Subcutaneous abdominal adipose tissue (tissue), 5 donors: ENCODE data around the gene WSCD1.
A peak's percentile ranks its signal among the peaks of the same experiment; 100 is the strongest.

Source experiments
- H3K27ac ChIP-seq: one replicate; pipeline ENCODE4 v1.7.0; 2013; ENCODE audit warnings: low read depth, mild to moderate bottlenecking, inconsistent platforms, low read length, moderate library complexity
- H3K27me3 ChIP-seq, 5 donors: one replicate each; pipeline ENCODE4 v1.7.0; 2013; ENCODE audit warnings: low read length in 5 of 5, inconsistent platforms in 1 of 5; ENCODE audit not compliant: control insufficient read depth in 5 of 5, insufficient read depth in 4 of 5
- H3K36me3 ChIP-seq, 5 donors: one replicate each; pipeline ENCODE4 v1.7.0; 2013; ENCODE audit warnings: low read length in 5 of 5; ENCODE audit not compliant: control insufficient read depth in 5 of 5, insufficient read depth in 5 of 5
- H3K4me1 ChIP-seq, 5 donors: one replicate each; pipeline ENCODE4 v1.7.0; 2013; ENCODE audit warnings: low read length in 5 of 5, mild to moderate bottlenecking in 3 of 5, moderate library complexity in 1 of 5; ENCODE audit not compliant: control insufficient read depth in 5 of 5, insufficient read depth in 5 of 5
- H3K4me3 ChIP-seq, 5 donors: one replicate each; pipeline ENCODE4 v1.7.0; 2013; ENCODE audit warnings: low read length in 5 of 5, low read depth in 1 of 5
- H3K9ac ChIP-seq, 5 donors: one replicate each; pipeline ENCODE4 v1.7.0; 2013; ENCODE audit warnings: low read length in 5 of 5, mild to moderate bottlenecking in 4 of 5, moderate library complexity in 3 of 5
- H3K9me3 ChIP-seq, 5 donors: one replicate each; pipeline ENCODE4 v1.7.0; 2013; ENCODE audit warnings: low read length in 5 of 5; ENCODE audit not compliant: control insufficient read depth in 5 of 5
- donor health status: healthy.
- donor health status: healthy.
- donor health status: healthy.
- donor health status: healthy.
- donor health status: healthy.

Gene WSCD1

DNA sequence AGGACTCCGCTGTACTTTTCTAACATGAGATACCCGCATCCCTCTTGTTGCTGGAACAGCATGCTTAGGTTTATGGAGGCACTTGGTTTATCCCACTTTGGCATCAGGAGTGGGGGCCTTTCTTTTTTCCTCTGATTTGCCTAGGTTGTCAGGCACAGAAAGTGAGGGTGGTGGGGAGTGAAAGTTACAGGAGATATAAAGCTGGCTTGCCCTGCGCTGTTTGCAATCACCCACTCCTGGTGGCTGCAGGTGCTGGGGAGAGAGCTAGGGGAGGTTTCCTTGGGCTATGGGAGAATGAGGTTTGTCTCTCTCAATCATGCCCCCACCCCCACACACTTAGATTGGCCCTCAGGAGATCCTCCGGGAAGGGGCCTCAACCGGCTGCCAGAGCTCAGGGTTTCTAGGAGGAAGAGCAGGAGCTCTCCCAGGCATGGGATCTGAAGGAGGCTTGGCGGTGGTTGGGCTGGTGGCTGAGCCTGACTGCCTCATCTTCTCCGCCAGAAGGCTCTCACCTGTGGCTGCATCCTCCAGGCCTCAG is 1.4 kb downstream of the WSCD1 start:
- Histone ChIP-seq H3K4me3 (peak overlapping the region; percentile 59 to 75 (median 71)), H3K27me3 (peaks cover 9 to 39% (median 22%) of the 10 kb centered on the region in 5 donors), H3K9ac (peak overlapping the region in 1 of 5 donors; percentile 43), H3K9me3 (no peaks in the 10 kb centered on the region), H3K27ac (no peak overlapping the region), H3K4me1 (peaks cover 5 to 20% (median 15%) of the 10 kb centered on the region in 5 donors), H3K36me3 (no peaks in the 10 kb centered on the region)

DNA sequence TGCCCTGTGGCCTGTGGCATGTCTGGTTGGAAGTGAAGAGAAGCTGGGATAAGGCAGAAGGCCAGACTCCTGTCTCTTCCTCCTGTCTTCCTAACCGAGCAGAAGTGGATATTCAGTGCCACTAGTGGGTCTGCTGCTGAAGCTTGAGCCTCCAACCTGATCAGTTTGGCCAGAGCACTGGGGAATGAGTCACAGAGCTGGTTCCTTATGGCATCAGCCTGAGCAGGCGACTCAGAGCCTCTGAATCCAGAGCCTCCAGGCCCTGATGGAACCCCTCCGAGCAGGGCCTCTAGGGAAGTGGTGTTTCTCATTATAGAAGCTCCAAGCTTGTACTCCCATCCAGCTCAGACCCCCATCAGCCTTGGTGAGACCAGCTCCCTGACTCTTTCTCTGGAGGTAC is 2.0 kb downstream of the WSCD1 start:
- H3K27ac ChIP-seq: no peak overlapping the region
- no peaks in the 10 kb centered on the region for H3K36me3 ChIP-seq
- H3K9me3 ChIP-seq: no peaks in the 10 kb centered on the region
- peak overlapping the region in 1 of 5 donors; percentile 71 for H3K4me3 ChIP-seq
- H3K4me1 ChIP-seq: peaks cover 5 to 20% (median 15%) of the 10 kb centered on the region in 5 donors
- H3K9ac ChIP-seq: no peak overlapping the region
- H3K27me3 ChIP-seq: peaks cover 9 to 34% (median 22%) of the 10 kb centered on the region in 5 donors

DNA sequence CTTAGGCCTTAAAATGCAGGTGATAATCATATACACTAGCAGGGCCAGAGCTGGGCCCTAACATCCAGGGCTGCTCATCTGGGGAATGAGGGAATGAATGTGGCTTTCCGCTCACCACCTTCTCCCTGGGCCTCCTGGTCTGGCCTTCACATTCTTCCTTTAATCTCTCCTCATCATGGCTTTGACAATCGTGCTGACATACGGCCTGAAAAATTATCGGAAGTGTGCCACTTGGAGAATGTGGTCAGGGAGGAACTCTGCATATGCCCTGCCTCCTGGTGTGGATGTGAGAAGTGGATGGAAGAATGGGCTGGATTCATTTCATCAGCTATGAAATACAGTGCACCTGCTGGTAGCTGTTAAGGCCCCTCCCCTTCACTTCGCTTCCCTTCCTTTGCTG is 2.4 kb downstream of the WSCD1 start:
- no peak overlapping the region for H3K4me3 ChIP-seq
- H3K27ac ChIP-seq: no peak overlapping the region
- no peaks in the 10 kb centered on the region for H3K36me3 ChIP-seq
- H3K27me3 ChIP-seq: peaks cover 9 to 34% (median 22%) of the 10 kb centered on the region in 5 donors
- H3K9ac ChIP-seq: no peak overlapping the region
- no peaks in the 10 kb centered on the region for H3K9me3 ChIP-seq
- peaks cover 5 to 20% (median 15%) of the 10 kb centered on the region in 5 donors for H3K4me1 ChIP-seq

DNA sequence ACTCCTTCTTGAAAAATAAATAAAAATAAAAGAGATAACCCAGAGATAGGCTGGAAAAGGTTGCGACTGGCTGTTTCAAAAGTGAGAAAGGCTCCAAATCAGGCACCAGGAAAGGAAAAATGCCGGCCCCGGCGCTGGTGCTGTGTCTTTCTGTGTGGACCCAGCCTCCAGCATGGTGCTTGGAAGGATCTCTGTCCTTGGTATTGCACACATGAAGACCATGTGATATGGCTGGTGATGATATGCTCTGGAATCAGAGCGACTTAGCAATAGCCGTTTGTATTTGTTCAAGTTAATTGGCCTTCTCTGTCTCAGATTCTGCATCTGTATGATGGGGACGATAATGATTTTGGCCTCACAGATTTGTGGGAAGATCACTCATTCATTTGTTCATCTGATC is 3.4 kb downstream of the WSCD1 start:
- Histone ChIP-seq H3K9ac (no peak overlapping the region), H3K9me3 (no peaks in the 10 kb centered on the region), H3K4me1 (peaks cover 5 to 20% (median 15%) of the 10 kb centered on the region in 5 donors), H3K4me3 (no peak overlapping the region), H3K27me3 (peaks cover 5 to 32% (median 22%) of the 10 kb centered on the region in 5 donors), H3K36me3 (no peaks in the 10 kb centered on the region), H3K27ac (no peak overlapping the region)

DNA sequence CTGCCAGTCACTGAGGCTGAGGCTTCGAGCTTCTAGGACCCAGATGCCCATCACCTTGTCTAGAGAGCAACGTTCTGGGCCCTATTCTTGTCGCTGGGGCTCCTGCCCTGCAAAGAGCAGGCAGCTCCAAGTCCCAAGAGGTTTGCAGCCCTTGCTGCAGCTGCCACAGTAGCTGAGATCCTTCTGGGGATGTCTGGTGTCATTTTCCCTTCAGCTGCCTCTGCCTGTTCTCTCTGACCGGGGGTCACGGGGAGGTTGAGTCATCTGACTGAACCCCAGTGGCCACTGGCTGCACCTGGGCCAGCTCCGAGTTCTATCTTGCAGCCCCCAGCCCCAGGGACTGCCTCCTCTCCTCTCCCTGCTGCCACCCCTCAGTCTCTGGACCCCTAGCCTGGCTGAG is 4.9 kb downstream of the WSCD1 start:
- H3K9me3 ChIP-seq: no peaks in the 10 kb centered on the region
- no peaks in the 10 kb centered on the region for H3K36me3 ChIP-seq
- no peak overlapping the region for H3K9ac ChIP-seq
- no peak overlapping the region for H3K4me3 ChIP-seq
- H3K4me1 ChIP-seq: peaks cover 3 to 9% (median 8%) of the 10 kb centered on the region in 5 donors
- no peak overlapping the region for H3K27ac ChIP-seq
- H3K27me3 ChIP-seq: peaks cover 5 to 25% (median 19%) of the 10 kb centered on the region in 5 donors

DNA sequence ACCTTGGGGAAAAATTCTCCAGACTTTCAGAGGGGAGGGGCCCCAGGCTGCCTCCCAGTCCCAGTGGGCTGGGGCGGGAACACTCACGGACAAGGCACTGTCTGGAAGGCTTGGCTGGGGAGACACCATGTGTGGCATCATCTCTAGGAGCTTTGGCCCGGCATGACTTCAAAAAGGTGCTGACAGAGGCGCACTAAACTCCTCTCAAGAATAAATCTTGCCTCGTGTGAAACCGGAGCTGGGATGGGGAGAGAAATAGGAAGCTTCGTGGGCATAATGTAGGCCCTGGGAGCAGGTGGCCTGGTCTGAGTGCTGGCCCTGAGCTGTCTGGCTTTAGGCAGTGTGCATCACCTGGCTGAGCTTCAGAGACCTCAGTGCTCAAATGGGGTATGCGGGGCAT is 5.7 kb downstream of the WSCD1 start:
- Histone ChIP-seq H3K27me3 (peaks cover 5 to 25% (median 19%) of the 10 kb centered on the region in 5 donors), H3K9ac (no peak overlapping the region), H3K36me3 (peaks cover 0 to 5% (median 0%) of the 10 kb centered on the region in 5 donors), H3K4me1 (peaks cover 3 to 9% (median 7%) of the 10 kb centered on the region in 5 donors), H3K9me3 (no peaks in the 10 kb centered on the region), H3K27ac (no peak overlapping the region), H3K4me3 (no peak overlapping the region)

DNA sequence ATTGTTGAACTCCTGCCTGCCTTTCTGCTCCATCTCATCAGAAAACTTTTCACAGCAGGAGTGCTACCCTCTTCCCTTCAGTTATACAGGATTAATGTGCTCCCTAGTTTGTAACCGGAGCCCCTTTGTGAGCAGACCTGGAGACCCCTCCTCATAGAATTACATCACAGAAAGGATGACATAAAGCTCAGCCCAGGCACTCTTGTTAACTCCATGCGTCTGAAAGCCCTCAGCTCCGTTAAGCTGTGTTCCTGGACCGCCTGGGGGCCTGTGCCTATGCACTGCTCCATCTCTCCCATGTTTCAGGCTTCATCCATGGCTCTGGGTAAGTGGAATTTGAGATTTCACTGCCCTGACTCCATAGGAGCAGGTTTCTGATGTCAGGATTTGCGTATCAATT is 7.6 kb downstream of the WSCD1 start:
- peaks cover 0 to 9% (median 0%) of the 10 kb centered on the region in 5 donors for H3K36me3 ChIP-seq
- H3K4me1 ChIP-seq: no peaks in the 10 kb centered on the region
- H3K27me3 ChIP-seq: peaks cover 3 to 16% (median 7%) of the 10 kb centered on the region in 5 donors
- H3K9ac ChIP-seq: no peak overlapping the region
- no peak overlapping the region for H3K4me3 ChIP-seq
- H3K27ac ChIP-seq: no peak overlapping the region
- no peaks in the 10 kb centered on the region for H3K9me3 ChIP-seq

DNA sequence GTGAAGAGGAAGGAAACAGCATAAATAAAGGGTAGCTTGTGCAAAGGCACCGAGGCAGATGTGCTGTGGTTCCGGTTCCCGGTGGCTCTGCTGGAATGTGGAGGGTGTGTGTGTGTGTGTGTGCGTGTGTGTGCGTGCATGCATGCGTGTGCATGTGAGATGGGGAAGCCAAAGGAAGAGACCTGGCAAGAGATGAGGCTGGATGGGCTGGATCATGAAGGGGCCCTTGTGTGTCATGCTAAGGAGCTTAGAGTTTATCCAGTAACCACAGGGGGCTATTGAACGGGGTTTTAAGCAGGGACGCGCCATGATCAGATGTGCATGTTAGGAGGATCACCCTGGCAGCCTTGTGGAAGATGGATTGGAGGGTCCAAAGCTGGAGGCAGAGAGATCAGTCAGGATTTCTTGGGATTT is 8.3 kb downstream of the WSCD1 start:
- no peaks in the 10 kb centered on the region for H3K9me3 ChIP-seq
- H3K4me1 ChIP-seq: no peaks in the 10 kb centered on the region
- peaks cover 0 to 9% (median 0%) of the 10 kb centered on the region in 5 donors for H3K36me3 ChIP-seq
- H3K27ac ChIP-seq: no peak overlapping the region
- H3K9ac ChIP-seq: no peak overlapping the region
- H3K27me3 ChIP-seq: peaks cover 3 to 16% (median 6%) of the 10 kb centered on the region in 5 donors
- no peak overlapping the region for H3K4me3 ChIP-seq

DNA sequence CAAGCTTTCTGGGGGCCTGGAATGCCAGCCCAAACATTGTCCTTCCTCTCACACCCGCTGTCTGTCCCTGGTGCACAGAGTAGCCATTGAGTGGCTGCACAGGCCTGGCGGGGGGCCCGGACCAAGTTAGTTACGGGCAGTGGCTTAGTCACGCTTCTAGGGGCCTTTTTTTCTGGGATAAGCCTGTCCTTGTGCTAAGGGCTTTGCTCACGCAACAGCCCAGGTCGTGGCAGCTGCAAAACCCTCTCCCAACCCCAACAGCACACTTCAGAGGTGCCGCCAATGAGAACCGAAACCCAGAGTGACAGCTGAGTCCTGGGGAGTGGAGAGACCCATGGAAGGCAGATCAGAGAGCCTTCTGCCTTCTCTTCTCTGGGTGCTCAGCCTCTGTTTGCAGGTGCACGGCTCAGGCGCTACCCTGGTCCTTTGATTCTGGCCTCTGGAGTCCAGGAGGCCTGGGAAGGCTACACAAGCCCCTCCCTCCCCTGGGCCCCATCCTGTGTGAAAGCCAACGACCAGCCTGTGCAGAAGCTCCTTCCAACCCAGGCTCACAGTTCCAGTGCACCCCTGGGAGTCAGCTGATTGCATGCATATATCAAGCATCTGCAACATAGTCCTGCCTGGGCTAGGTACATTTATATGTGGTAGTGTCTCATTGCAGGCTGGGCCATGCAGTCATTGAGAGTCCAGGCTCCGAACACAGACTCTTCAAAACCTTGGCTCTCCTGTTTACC is 9.1 kb downstream of the WSCD1 start:
- Histone ChIP-seq H3K9ac (no peak overlapping the region), H3K4me3 (no peak overlapping the region), H3K36me3 (peaks cover 0 to 9% (median 0%) of the 10 kb centered on the region in 5 donors), H3K27me3 (peaks cover 2 to 15% (median 6%) of the 10 kb centered on the region in 5 donors), H3K4me1 (no peaks in the 10 kb centered on the region), H3K27ac (no peak overlapping the region), H3K9me3 (no peaks in the 10 kb centered on the region)

DNA sequence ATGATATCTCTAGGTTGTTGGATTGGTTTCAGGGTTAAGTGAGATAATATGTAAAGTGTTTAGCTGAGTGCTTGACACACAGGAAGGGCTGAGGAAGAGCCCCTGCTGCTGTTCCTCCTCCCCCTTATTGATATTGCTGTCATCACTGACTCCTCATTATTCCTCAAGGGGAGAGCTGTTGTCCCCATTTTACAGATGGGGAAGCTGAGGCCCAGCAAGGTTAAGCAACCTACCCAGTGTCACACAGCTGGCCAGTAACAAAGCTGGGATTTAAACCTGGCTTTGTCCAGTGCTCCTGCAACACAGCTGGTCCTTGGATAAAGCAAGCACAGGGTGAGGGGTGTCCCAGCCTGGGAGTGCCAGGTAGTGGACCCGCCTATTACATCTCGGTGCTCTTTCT is 9.8 kb downstream of the WSCD1 start:
- H3K27ac ChIP-seq: no peak overlapping the region
- H3K9ac ChIP-seq: no peak overlapping the region
- H3K4me1 ChIP-seq: no peaks in the 10 kb centered on the region

More for the DNA sequence above, 9.8 kb downstream of the WSCD1 start:
- H3K27me3 ChIP-seq: peaks cover 0 to 9% (median 6%) of the 10 kb centered on the region in 5 donors
- no peak overlapping the region for H3K4me3 ChIP-seq
- peaks cover 0 to 9% (median 0%) of the 10 kb centered on the region in 5 donors for H3K36me3 ChIP-seq
- no peaks in the 10 kb centered on the region for H3K9me3 ChIP-seq
